ENCODE results near the gene SRBD1.

SRBD1 gene

DNA sequence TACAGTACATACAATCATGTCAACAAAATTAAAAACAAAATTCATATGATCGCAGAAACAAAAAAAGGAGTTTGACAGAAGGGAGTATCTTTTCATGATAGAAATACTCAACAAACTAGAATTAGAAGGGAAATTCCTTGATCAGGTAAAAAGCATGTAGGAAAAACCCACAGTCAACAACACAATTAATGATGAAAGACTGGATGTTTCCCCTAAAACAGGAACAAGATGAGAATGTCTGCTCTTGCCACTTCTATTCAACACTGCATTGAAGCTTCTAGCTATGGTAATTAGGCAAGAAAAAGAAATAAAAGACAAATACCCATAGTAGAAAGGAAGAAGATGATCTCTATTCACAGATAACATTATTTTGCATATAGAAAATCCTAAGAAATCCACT is 87.1 kb downstream of the SRBD1 start:
- no peak overlapping the region for H3K4me3 ChIP-seq (ENCODE audit: low read depth, low read length)
- no peak for TF ChIP-seq CTCF (IDR thresholded peaks at IDR 0.05; ENCODE audit: low read depth, low read length, missing control alignments)
- DNase-seq (ENCODE audit: low read depth), result no peak
- in situ Hi-C loops (cut with HindIII; ENCODE audit: low sequenced_read_pairs), result no loop called here

DNA sequence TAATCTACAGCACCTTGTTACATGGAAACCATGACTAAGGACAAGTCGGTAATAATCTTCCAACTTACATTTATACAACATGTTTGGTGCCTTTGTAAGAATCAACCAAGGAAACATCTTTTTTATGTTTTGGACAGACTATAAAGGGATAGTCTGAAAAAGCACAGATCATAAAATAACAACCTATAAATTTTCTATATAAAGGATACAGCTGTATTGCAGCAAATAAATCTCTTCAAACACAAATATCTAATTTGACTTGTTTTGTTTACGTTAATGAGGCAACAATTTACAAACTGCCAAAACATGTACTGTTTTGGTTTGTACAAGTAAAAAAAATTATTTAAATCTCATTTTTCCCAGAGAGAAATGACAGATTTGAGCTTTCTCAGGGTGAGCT is 92.5 kb downstream of the SRBD1 start:
- in situ Hi-C loops (cut with HindIII; ENCODE audit: low sequenced_read_pairs), result no loop called here
- no peak overlapping the region for H3K4me3 ChIP-seq (ENCODE audit: low read depth, low read length)
- no peak for DNase-seq (ENCODE audit: low read depth)
- no peak for TF ChIP-seq CTCF (IDR thresholded peaks at IDR 0.05; ENCODE audit: low read depth, low read length, missing control alignments)

GRCh38 chr2:45510701-45511420 is 100.2 kb downstream of the SRBD1 start:
- in situ Hi-C loops (cut with HindIII; ENCODE audit: low sequenced_read_pairs), result no loop called here
- no peak overlapping the region for H3K4me3 ChIP-seq (ENCODE audit: low read depth, low read length)
- no peak for DNase-seq (ENCODE audit: low read depth)
- no peak for TF ChIP-seq CTCF (IDR thresholded peaks at IDR 0.05; ENCODE audit: low read depth, low read length, missing control alignments)

DNA sequence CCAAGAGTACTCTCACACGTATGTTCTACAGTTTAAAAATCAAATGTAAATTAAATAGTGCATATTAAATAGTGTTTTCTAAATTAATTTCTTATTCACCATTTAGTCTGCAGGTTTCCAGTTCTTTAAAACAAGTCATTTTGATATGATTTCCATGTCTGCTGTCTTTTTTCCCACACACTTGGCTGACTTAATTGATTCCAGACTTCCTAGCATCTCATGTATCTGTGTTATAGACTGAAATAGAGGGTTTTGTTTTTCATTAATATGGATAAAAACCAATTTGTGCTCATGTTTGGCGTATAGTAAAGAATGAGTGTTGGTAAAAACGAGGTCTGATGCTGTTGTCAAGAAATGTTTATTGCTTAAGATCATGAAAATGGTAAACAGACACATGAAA is 104.3 kb downstream of the SRBD1 start:
- no peak for DNase-seq (ENCODE audit: low read depth)
- in situ Hi-C loops (cut with HindIII; ENCODE audit: low sequenced_read_pairs), result no loop called here
- TF ChIP-seq CTCF (IDR thresholded peaks at IDR 0.05; ENCODE audit: low read depth, low read length, missing control alignments), result no peak
- no peak overlapping the region for H3K4me3 ChIP-seq (ENCODE audit: low read depth, low read length)

GRCh38 chr2:45505138-45505537 is 105.9 kb downstream of the SRBD1 start:
- no peak overlapping the region for H3K4me3 ChIP-seq (ENCODE audit: low read depth, low read length)
- DNase-seq (ENCODE audit: low read depth), result no peak
- no peak for TF ChIP-seq CTCF (IDR thresholded peaks at IDR 0.05; ENCODE audit: low read depth, low read length, missing control alignments)
- in situ Hi-C loops (cut with HindIII; ENCODE audit: low sequenced_read_pairs), result no loop called here

DNA sequence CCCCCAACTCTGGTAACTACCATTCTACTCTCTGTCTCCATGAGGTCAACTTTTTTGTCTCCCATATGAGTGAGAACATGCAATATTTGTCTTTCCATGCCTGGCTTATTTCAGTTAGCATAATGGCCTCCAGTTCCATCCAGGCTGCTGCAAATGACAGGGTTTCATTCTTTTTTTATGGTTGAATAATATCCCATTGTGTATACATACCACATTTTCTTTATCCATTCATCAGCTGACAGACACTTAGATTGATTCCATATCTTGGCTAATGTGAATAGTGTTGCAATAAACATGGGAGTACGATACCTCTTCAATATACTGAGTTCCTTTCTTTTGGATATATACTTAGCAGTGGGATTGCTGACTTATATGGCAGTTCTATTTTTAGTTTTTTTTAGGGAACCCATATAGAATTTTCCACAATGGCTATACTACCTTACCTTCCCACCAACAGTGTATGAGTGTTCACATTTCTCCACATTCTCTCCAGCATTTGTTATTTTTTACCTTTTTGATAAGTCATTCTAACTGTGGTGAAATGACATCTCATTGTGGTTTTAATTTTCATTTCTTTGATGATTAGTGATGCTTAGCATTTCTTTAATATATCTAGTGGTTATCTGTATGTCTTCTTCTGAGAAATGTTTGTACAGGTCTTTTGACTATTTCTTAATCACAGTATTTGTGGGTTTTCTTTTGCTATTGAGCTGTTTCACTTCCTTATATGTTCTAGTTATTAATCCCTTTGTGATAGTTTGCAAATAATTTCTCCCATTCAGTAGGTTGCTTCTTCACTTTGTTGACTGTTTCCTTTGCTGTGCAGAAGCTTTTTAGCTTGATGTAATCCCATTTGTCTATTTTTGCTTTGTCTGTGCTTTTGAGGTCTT is 112.2 kb downstream of the SRBD1 start:
- no peak overlapping the region for H3K4me3 ChIP-seq (ENCODE audit: low read depth, low read length)
- in situ Hi-C loops (cut with HindIII; ENCODE audit: low sequenced_read_pairs), result no loop called here
- no peak for DNase-seq (ENCODE audit: low read depth)
- no peak for TF ChIP-seq CTCF (IDR thresholded peaks at IDR 0.05; ENCODE audit: low read depth, low read length, missing control alignments)

All from astrocyte of the cerebellum (primary cell).